HCT116 (cell line): ENCODE results near the gene HOXA7. TPM values are rescaled to one million over a fixed set of nuclear protein-coding genes. Genes with fewer than 3 reads are reported as not detected.

Experiments
- ATAC-seq: fragments of 200-7000 bp; cut with Tn5 transposase; 2 replicates; pipeline ENCODE4 v1.9.1; 2020; ENCODE audit warnings: mild to moderate bottlenecking, moderate library complexity
- BruUV-seq: library from RNA; stranded (reverse); fragments of 400-500 nt; replicated peaks from 2 replicates; lab custom pipeline; 2021; lab: Mats Ljungman, UMichigan
- CTCF ChIA-PET: fragments of 300-600 bp; sonication (Branson Sonifier 250); formaldehyde crosslinking; loops from one replicate; lab custom pipeline; 2021; ENCODE audit warnings: antibody characterized with exemption; lab: Charles Lee
- POLR2A ChIA-PET: fragments of 300-600, 350-600 bp; sonication (Branson Sonifier 250); formaldehyde crosslinking; loops from one replicate; lab custom pipeline; 2021; ENCODE audit warnings: antibody characterized with exemption; lab: Charles Lee
- RAD21 ChIA-PET, 2 experiments: fragments of 300-600 bp; sonication (Branson Sonifier 250); formaldehyde crosslinking; loops; one replicate each; lab custom pipeline; 2023; ENCODE audit warnings: low total read pairs in 2 of 2; ENCODE audit not compliant: uncharacterized antibody in 2 of 2, unreplicated experiment in 2 of 2, low non-redundant PET in 1 of 2; lab: Charles Lee
- DNase-seq: peaks from one replicate; pipeline ENCODE4 v3.0.0-alpha.2; 2010; ENCODE audit warnings: low read depth, low spot score
- H2AFZ ChIP-seq: fragments of 200-600 bp; shearing (Covaris generic), sonication (generic); 2 replicates; pipeline ENCODE4 v1.6.1; 2017; ENCODE audit warnings: low read depth, mixed run types, mixed read lengths, antibody characterized with exemption, low read length; ENCODE audit not compliant: poor library complexity, severe bottlenecking
- H3K27ac ChIP-seq: 2 replicates; pipeline ENCODE4 v1.5.1; 2012; ENCODE audit warnings: low read depth, low read length
- H3K27me3 ChIP-seq: fragments of 200-600 bp; sonication (generic); 2 replicates; pipeline ENCODE4 v1.6.1; 2016; ENCODE audit warnings: mixed run types, low read length, mixed read lengths; ENCODE audit not compliant: insufficient read depth
- H3K36me3 ChIP-seq, 2 experiments: fragments of 200-500 bp in 1 of 2; fragments of 200-600 bp in 1 of 2; sonication (Bioruptor generic) in 1 of 2; sonication (generic) in 1 of 2; 2 replicates each; pipeline versions ENCODE4 v1.5.1 to v1.6.1; 2014 to 2016; ENCODE audit warnings: low read length in 2 of 2, inconsistent platforms in 1 of 2, mixed read lengths in 1 of 2, mixed run types in 1 of 2; ENCODE audit not compliant: insufficient read depth in 2 of 2, control insufficient read depth in 1 of 2
- H3K4me1 ChIP-seq, 2 experiments: fragments of 200-600 bp in 1 of 2; sonication (generic) in 1 of 2; 2 replicates each; pipeline versions ENCODE4 v1.5.1 to v1.6.1; 2012 to 2017; ENCODE audit warnings: low read length in 2 of 2, inconsistent platforms in 1 of 2, mild to moderate bottlenecking in 1 of 2, mixed read lengths in 1 of 2, mixed run types in 1 of 2, moderate library complexity in 1 of 2; ENCODE audit not compliant: insufficient read depth in 2 of 2, control insufficient read depth in 1 of 2
- H3K4me2 ChIP-seq: fragments of 200-600 bp; sonication (generic); 2 replicates; pipeline ENCODE4 v1.6.1; 2017; ENCODE audit warnings: mixed run types, low read length, mixed read lengths
- H3K4me3 ChIP-seq, 2 experiments: fragments of 200-600 bp in 1 of 2; sonication (generic) in 1 of 2; replicated peaks in 1 of 2; 2 replicates each; pipeline ENCODE4 v1.5.1; 2011 to 2016; ENCODE audit warnings: low read length in 2 of 2, control low read depth in 1 of 2, low read depth in 1 of 2, mild to moderate bottlenecking in 1 of 2, mixed read lengths in 1 of 2, mixed run types in 1 of 2
- H3K79me2 ChIP-seq: fragments of 200-600 bp; sonication (generic); 2 replicates; pipeline ENCODE4 v1.6.1; 2017; ENCODE audit warnings: mild to moderate bottlenecking, mixed run types, low read length, moderate library complexity, mixed read lengths; ENCODE audit not compliant: insufficient read depth
- H3K9ac ChIP-seq: fragments of 200-600 bp; sonication (generic); 2 replicates; pipeline ENCODE4 v1.6.1; 2016; ENCODE audit warnings: low read length, mixed read lengths
- H3K9me2 ChIP-seq: fragments of 200-600 bp; sonication (generic), shearing (Covaris generic); 2 replicates; pipeline ENCODE4 v1.6.1; 2017; ENCODE audit warnings: mixed run types, mild to moderate bottlenecking, moderate library complexity; ENCODE audit not compliant: insufficient read depth
- H3K9me3 ChIP-seq, 2 experiments: fragments of 200-500 bp in 1 of 2; fragments of 200-600 bp in 1 of 2; sonication (Bioruptor generic) in 1 of 2; sonication (generic) in 1 of 2; 2 replicates each; pipeline ENCODE4 v1.6.1; 2014 to 2017; ENCODE audit warnings: low read length in 2 of 2, mixed read lengths in 2 of 2, inconsistent platforms in 1 of 2, low read depth in 1 of 2, mild to moderate bottlenecking in 1 of 2, mixed run types in 1 of 2, moderate library complexity in 1 of 2; ENCODE audit not compliant: control insufficient read depth in 1 of 2, insufficient read depth in 1 of 2
- H4K20me1 ChIP-seq: fragments of 200-600 bp; sonication (generic), shearing (Covaris generic); 2 replicates; pipeline ENCODE4 v1.6.1; 2017; ENCODE audit warnings: mixed run types, mild to moderate bottlenecking, moderate library complexity; ENCODE audit not compliant: insufficient read depth
- CEBPB ChIP-seq: IDR thresholded peaks from 2 replicates; pipeline ENCODE4 v1.6.1; 2012; ENCODE audit warnings: low read depth
- ELF1 ChIP-seq: IDR thresholded peaks from 2 replicates; pipeline ENCODE4 v1.6.1; 2012; ENCODE audit warnings: low read depth, borderline replicate concordance
- EZH2 ChIP-seq: fragments of 200-600 bp; sonication (generic); IDR thresholded peaks from 2 replicates; pipeline ENCODE4 v1.6.1; 2017; ENCODE audit warnings: antibody characterized with exemption, mixed run types
- POLR2A ChIP-seq: IDR thresholded peaks from 2 replicates; pipeline ENCODE4 v1.7.0; 2011; ENCODE audit warnings: borderline replicate concordance; ENCODE audit not compliant: insufficient read depth, insufficient read length; ENCODE audit errors: extremely low read depth
- SIN3A ChIP-seq: IDR thresholded peaks from 2 replicates; pipeline ENCODE4 v1.6.1; 2012; ENCODE audit warnings: low read depth
- SP1 ChIP-seq: IDR thresholded peaks from 2 replicates; pipeline ENCODE4 v1.6.1; 2012; ENCODE audit warnings: low read depth
- SRF ChIP-seq: IDR thresholded peaks from 2 replicates; pipeline ENCODE4 v1.6.1; 2012; ENCODE audit warnings: low read depth
- YY1 ChIP-seq: IDR thresholded peaks from 2 replicates; pipeline ENCODE4 v1.6.1; 2011; ENCODE audit warnings: low read length, low read depth, moderate library complexity, mild to moderate bottlenecking; ENCODE audit not compliant: insufficient replicate concordance; ENCODE audit errors: extremely low read depth
- ZBTB33 ChIP-seq: IDR thresholded peaks from 2 replicates; pipeline ENCODE4 v1.6.1; 2011; ENCODE audit warnings: mild to moderate bottlenecking, low read length, moderate library complexity; ENCODE audit not compliant: insufficient replicate concordance; ENCODE audit errors: extremely low read depth
- intact Hi-C: fragments of 100-400 bp; cut with micrococcal nuclease; formaldehyde crosslinking; loops from 2 replicates; pipeline ENCODE4 v1.10.0; 2022
- total RNA-seq: library from RNA; stranded (reverse); gene quantifications from one replicate; pipeline ENCODE4 v1.2.1, GENCODE V29; 2021; ENCODE audit not compliant: unreplicated experiment

The HOXA7 gene
- total RNA-seq, 1 experiment from 2014 or later: 15.0 TPM

- Histone ChIP-seq H3K36me3 (no peaks in the 10 kb centered on the region), H3K9me2 (no peaks in the 10 kb centered on the region), H3K9me3 (no peaks in the 10 kb centered on the region), H3K79me2 (no peaks in the 10 kb centered on the region), H3K27me3 (no peaks in the 10 kb centered on the region), H3K4me3 (no peak overlapping the region), H3K9ac (no peak overlapping the region), H3K4me1 (peaks cover 0 to 4% of the 10 kb centered on the region in 2 experiments; a peak in 1 of 4 replicates), H2AFZ (no peak overlapping the region), H4K20me1 (no peaks in the 10 kb centered on the region), H3K27ac (no peak overlapping the region), H3K4me2 (no peak overlapping the region)
- ChIA-PET RAD21 (no interaction called here), CTCF (no interaction called here), POLR2A (no interaction called here)
- intact Hi-C loops: loop anchor here (10.0 kb wide), 2 partner anchors 551 to 1431 kb away; partner anchors contain the start of gene TAX1BP1
- DNase-seq: no peak
- BruUV-seq: no TSS peak
- TF ChIP-seq EZH2 (no peak), ELF1 (no peak), CEBPB (no peak), SP1 (no peak), SRF (no peak), SIN3A (no peak), YY1 (no peak)
- ATAC-seq: no peak
Measured at GRCh38 chr7:27193335-27194001, 37.0 kb upstream of the HOXA7 start.

GRCh38 chr7:27192546-27193334, 36.3 kb upstream of the HOXA7 start:
- Histone ChIP-seq H3K79me2 (no peaks in the 10 kb centered on the region), H3K27me3 (no peaks in the 10 kb centered on the region), H4K20me1 (no peaks in the 10 kb centered on the region), H3K9me3 (no peaks in the 10 kb centered on the region), H3K9ac (no peak overlapping the region), H3K4me2 (no peak overlapping the region), H3K36me3 (no peaks in the 10 kb centered on the region), H3K4me3 (no peak overlapping the region), H3K27ac (no peak overlapping the region), H3K9me2 (no peaks in the 10 kb centered on the region), H3K4me1 (no peaks in the 10 kb centered on the region), H2AFZ (no peak overlapping the region)
- intact Hi-C loops: loop anchor here (10.0 kb wide), 2 partner anchors 552 to 1432 kb away; partner anchors contain the start of gene TAX1BP1
- TF ChIP-seq ELF1 (no peak), SIN3A (no peak), POLR2A (no peak), ZBTB33 (no peak)
- no TSS peak for BruUV-seq
- CTCF ChIA-PET: interaction anchor here (0.9 kb wide), 1 partner anchor 13 kb away, joined by 3 read pairs; no protein-coding TSS in a partner anchor
- DNase-seq (no peak), ATAC-seq (no peak)
- POLR2A ChIA-PET: no interaction called here
- RAD21 ChIA-PET: no interaction called here
